NCI-H2196 treated with DMSO at 0.1 percent for 48 hours (cell line): ENCODE results near the gene EVC.

ENCODE experiments used
- DNase-seq: peaks from one replicate; lab custom pipeline; 2025; ENCODE audit not compliant: unreplicated experiment; lab: John Stamatoyannopoulos, UW

EVC gene

DNA sequence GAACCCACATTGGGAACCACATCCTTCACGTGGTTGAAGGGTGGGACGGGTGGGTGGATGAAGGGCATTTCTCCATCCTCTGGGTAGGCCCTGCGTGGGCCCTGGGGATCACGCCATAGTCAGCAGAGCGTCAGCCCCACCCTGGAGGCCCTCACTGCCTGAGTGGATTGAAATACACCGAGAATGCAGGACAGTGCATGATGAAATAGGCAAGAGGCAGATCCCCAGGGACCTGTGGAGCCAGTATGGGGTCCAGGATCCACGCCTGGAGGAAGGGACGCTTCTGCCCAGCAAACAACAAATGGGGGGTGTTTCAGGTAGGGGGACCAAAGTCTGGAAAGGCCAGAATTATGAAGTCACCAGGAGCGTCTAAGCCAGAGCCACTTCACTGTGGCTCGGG is 19.4 kb downstream of the EVC start:
- DNase-seq = no peak

DNA sequence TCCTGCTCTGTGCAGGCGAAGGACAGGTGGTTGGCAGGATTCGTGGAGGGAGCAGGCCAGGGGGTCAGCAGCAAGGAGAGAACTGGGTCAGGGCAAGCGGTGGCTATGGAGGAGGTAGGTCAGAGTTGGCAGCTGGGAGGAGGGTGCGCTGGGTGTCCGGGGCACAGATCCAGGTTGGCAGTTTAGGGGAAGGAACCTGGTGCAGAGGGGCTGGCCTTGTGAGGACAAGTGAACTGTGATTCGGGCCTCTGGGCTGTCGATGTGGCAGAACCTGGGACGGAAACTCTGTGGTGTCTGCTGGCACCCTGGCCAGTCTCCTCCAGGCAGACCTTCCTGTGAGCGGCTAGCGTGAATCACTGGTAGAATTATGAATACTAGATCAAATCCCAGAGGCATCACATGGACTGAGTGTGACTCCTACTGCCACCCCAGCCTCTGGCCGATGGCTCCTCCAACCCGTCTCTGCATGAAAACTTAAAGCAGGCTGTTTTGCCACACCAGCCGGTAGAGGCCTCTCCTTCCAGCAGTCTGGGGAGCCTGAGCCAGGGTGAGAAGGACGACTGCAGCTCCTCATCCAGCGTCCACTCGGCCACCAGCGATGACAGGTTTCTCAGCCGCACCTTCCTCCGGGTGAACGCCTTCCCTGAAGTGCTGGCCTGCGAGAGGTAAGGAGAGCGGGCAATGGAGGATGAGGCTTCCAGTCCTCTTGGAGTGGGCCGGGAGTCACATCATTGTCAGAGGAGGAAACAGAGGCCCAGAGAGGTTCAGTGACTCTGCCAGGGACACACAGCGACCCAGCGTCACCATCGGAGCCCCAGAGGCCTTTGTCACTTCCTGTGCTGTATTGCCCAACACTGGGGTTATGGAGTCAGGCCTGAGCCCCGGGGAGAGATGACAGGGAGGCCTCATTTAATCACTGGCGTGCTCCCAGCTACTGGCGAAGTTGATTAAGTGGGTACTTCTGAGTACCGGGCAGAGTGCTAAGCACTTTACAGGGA is 20.3 kb downstream of the EVC start:
- no peak for DNase-seq

DNA sequence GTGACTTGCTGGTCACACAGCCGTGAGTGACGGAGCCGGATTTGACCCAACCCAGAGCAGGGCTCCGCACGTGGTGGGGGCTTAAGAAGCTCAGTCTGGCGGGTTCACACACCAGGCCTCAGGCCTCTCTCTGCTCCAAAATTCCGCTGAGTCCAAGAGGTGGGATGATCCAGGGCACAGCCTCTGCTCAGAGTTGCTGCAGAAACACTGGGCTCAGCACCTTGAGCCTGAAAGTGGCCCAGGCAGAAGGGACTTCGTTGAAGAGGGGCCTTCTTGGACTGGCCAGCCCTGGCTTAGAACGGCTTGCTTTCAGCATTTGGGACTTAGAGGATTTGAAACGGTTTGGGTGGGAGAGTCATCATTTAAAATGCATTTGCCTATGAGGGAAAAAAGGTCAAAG is 21.2 kb downstream of the EVC start:
- no peak for DNase-seq

DNA sequence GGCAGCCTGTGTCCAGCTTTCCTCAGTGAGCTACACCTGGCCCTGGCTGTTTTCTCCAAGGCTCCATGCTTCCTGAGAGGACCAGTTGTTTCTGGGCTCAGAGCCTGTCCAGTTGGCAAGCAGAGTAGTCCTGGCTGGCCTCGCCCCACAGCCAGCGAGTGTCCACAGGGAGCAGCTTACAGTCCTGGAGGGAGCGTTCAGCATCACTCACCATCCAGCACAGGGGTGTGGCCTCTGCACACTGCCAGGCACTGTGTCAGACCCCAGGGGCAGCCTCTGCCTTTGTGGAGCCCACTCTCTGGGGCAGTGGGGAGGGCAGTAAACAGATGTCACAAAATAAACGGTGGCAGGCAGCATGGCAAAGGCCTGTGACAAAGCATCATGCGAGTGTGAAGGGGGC is 23.9 kb downstream of the EVC start:
- DNase-seq = no peak

DNA sequence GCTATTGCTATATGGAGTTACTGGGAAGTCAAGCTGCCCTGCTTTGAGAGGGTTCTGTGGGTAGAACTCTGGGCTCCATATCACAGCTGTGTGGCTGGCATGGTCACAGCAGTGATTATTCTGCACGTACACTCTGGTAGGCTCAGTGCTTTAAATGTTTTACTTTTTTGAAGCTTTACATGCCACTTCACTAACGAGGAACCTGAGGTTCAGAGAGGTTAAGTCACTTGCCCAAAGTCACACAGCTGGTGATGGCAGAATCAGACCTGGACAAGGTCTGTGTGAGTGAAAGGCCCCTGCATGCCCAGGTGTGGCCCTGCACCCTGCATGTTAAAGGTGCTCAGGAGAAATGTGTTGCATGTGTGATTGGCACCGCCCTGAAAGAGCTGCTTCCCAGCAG is 24.5 kb downstream of the EVC start:
- no peak for DNase-seq

DNA sequence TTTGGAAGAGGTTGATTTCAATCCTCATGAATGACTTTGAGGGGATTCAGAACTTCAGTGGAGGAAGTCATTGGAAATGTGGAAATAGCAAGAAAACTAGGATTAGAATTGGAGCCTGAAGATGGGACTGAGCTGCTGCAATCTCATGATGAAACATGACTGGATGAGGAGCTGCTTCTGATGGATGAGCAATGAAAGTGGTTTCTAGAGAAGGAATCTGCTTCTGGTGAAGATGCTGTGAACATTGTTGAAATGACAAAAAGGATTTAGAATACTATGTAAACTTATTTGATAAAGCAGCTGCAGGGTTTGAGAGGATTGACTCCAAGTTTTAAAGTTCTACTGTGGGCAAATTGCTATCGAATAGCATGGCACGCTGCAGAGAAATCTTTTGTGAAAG is 27.1 kb downstream of the EVC start:
- DNase-seq = no peak

DNA sequence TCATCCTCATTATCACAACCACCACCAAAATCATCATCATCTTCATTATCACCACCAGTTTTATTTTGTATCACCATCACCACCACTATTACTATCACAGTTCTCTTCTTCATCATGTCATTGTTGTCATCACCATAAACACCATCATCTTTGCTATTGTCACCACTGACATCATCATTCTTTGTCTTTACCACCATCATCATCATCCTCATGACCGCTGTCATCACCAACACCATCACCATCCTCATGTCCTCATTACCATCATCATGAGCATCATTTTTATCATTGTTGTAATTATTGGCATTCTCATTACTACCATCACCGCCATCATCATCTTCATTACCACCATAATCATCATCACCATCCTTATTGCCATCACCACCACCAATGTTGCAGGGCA is 31.4 kb downstream of the EVC start:
- no peak for DNase-seq

DNA sequence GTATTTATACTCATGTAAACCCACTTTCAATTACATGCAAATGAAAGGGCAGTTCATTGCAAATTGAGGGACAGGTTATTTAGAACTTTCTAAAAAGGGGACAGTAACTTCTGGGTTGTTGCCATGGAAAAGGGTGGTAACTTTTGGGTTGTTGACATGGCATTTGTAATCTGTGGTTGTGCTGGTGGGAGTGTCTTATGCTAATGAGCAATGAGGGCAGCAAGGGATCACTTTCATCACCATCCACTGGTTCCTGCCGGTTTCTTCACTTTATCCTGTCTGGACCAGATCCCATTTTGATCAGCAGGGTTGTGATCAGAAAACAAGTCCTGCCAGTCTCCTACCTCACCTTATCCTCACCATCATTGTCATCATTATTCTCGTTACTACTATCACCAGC is 32.0 kb downstream of the EVC start:
- no peak for DNase-seq

DNA sequence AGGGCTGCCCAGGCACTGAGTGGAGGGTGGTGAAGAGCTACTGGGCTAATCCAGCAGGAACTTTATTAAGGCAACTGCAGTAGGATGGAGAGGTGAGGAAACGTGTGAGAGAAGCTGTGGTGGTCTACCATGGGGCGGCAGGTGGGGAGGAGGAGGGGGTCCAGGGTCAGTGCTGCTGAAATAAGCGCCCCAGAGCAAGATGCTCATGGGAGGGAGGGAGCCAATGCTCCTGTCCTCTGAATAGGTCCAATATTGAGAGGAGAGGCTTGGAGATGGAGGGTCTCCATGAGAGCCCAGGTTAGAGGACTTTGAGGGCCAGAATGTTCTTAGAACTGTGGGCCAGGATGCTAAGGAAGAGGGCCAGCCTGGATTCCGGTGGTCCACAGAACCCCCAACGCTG is 35.2 kb downstream of the EVC start:
- no peak for DNase-seq

DNA sequence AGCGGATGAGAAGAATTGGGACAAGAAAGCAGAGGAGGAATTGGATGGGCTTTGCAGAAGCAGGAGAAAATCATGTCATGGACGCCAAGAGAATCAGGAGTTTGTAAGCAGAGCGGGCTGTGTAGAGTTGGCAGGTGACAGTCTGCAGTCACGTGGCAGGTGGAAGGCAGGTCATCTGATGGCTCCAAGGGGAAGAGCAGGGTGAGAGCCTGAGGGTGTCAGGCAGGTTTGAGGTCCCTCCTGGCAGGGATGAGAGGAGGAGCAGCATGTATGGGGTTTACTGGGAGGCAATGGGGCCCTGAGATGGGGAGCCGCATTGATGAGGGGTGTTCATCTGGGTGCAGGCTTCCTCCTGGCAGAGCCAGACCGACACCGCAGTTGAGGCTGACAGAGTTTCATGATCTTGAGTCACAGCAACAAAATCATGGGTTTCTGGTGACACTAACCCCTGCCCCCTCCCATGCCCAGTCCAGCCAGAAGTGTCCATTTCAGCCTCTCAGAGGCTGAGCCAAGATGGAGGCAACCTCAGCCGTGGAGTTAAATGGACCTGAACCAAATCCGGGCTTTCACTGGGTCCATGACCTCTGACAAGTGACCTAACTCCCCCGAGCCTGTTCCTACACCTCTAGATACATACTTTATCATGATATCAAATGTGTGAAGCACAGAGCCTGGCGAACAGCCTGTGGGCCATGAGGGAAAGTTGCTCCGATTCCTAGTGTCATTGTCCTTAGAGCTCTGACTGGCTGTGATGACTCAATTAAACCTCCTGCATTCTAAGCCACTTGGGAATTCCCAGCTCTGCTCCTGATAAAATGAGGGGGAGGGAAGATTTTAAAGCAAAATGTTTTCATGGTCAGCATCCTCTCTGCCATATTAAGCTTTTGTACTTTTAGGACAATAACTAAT is 36.1 kb downstream of the EVC start:
- DNase-seq = no peak

DNA sequence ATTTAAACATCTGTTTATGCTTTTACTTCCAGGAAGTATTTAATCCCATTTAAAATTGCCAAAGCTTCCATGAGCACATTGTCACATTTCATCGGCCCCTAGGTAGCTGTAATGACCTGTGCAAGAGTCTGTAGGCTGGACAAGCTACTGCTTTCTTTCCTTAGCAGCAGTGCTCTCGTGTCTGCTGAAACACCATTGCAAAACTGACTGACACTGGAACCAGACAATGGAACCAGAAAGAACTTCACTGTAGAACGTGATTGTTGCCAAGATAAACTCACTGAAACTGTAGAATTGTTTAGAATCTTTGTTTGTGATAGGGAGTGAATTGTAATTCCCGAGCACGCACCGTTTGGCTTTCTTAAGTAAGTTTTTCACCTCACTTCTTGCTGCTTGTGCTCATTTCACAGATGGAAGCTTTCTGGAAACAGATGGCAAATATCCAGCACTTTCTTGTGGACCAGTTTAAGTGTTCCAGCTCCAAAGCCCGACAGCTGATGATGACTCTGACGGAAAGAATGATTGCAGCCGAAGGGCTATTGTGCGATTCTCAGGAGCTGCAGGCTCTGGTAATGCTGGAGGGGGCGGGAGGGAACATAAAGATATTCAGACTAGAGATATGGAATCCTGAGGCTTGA is 36.9 kb downstream of the EVC start:
- DNase-seq = no peak

DNA sequence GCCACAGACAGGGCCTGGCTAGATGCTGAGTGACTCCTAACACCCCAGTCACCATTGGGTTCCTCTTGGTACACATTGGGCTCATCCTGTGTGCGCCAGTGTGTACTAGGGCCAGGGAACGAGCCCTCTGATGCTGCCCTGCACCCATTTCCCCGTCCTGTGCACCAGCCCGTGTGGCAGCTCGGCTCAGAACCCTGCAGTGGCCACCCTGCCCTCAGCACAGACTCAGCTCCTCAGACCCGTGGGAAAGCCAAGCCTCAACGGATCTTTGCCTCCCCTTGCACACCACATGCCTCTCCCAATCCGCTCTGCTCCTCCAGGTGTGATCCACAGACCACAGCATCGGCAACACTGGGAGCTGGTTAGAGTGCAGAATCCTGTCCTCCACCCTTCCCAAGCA is 38.6 kb downstream of the EVC start:
- DNase-seq = no peak

DNA sequence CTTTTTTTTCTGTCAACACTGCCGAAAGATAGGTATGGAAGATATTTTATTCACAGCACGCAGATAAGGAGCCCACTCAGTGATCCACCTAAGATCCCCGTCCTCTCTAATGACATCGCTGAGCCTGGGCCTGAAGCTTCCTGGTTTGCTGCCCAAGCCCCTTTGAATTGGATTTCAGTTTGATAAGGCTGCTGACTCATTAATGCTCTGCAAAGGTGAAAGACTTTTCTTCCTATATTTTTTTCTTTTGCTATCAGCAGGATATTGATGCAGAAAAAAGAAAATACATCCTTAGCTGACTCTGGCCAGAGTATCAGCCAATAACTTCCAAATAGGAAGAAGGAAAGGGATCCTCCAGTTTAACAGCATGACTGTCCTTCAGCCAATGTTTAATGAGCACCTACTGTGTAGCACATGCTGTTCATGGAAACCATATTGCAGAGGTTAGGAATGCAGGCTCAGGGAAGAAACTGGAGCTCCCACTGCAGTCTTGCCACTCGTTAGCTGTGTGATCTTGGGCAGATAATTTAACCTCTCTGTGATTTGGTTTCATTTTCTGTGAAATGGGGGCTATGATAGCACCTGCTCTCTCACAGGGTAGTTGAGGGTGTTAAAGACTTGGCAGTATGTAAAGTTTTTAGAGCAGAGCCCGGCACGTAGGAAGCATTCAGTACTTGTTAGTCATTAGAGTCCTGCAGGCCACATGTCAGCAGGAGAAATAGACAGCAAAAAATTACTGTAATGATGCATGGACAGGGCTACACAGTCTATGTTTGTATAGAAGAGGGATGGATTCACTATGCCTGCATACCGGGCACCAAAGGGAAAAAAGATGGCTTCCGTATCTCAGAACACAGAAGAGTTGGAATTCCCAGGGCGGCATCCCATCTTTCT is 39.3 kb downstream of the EVC start:
- DNase-seq = no peak

DNA sequence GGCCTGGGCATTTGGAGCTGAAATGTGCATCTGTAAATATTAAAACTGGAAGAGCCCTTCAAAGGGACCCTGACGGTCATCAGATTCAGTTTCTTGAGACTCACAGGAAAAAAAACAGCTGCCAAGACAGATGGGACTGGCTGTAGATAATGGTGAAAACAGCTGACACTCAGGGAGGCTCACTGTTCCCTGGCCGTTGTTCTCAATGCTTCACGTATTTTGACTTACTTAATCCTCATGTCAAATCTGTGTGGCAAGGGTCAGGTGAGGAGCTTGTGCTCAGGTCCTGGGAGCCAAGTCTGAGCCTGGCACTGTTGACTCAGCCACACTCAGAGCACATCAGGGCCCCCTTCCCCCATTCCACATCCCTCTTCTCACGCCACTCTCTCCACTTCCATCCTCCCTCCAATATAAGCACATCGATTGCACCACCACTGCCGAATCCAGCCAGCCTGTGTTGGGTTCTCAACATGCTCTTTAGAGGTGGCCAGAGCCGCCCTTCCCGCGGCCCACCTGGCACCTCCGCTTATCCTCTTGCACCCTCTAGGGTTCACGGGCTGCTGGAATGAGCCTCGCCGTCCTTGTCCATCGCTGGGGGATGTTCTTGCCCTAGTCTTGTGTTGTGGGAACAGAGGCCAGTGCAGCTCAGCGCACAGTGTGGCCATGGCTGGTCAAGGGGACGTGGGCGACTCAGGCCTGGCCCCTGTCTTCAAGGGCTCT is 40.1 kb downstream of the EVC start:
- no peak for DNase-seq

DNA sequence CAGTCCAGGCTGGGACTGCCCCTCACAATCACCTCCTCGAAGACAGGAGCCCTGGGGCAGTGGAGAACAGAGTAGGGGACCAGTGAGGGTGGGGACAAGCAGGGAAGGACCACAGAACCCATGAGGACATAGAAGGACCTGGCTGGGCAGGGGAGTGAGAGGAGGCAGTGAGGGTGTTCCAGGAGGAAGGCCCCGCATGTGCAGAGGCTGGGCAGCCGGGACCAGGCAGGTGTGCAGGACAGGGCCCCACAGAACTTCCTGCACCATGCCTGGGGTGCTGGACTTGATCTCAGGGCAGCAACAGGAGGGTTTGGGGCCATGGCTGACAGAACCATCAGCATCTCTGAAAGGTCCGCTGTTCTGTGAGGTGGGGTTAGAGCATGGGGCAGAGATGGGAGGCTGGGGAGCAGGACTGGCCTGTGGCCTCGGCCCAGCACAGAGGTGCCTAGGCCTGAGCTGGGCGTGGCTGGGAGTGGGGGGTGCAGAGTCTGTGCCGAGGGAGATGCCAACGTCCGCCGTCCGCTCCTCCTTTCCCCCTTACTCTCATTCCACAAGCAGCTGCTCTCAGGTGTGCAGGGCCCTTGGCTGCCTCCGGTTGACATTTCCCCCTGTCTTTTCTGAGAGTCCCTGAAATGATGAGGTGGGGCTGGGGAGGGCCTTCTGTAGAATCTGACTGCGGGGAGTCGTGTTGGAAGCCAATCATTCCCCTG is 40.8 kb downstream of the EVC start:
- no peak for DNase-seq

DNA sequence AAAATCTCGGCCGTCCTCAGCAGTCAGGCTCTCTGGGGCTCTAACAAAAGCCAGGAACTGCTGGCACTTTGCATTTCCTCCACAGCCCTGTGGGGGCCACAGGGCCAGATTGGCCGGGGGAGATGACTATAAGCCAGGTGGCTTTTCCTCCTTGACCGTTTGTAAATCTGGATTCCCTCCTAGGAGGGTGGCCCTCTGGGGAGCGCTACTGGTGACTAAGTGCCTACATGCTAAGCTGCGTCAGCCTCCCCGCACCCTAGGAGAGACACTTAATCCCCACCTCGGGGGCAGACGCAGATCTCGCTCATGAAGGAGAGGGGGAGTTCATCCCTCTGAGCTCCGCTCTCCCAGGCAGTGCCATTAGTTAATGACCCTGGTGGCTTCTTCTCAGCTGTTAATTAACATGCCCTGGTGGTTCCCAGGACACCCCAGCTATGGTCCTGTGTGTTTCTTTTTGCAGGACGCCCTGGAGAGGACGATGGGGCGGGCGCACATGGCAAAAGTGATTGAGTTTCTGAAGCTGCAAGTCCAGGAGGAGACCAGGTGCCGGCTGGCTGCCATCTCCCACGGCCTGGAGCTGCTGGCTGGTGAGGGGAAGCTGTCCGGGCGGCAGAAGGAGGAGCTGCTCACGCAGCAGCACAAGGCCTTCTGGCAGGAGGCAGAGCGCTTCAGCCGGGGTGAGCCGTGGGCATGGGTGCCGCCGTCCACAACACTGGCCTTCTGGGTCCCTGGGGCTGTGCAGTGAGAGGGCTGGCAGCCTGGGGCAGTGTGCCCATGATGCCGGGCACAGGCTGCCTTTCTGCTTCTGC is 41.6 kb downstream of the EVC start:
- no peak for DNase-seq

DNA sequence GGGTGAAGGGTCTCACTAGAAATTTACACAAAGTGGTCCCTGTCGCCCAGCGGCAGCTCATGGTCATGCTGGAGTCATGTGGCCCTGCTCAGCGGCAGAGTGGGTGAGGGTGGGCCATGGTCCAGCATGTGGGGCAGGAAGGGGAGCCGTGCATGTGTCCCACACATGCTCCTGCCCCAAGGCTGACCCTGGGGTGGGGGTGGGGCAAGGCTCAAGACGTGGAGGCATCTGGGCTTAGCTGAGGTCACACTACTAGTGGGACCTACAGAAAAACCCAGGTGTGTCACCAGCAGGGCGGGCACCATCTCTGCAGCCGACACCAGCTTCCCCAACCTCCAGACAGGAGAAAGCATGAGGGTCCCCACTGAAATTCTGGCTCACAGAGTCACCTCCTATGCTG is 42.4 kb downstream of the EVC start:
- no peak for DNase-seq

DNA sequence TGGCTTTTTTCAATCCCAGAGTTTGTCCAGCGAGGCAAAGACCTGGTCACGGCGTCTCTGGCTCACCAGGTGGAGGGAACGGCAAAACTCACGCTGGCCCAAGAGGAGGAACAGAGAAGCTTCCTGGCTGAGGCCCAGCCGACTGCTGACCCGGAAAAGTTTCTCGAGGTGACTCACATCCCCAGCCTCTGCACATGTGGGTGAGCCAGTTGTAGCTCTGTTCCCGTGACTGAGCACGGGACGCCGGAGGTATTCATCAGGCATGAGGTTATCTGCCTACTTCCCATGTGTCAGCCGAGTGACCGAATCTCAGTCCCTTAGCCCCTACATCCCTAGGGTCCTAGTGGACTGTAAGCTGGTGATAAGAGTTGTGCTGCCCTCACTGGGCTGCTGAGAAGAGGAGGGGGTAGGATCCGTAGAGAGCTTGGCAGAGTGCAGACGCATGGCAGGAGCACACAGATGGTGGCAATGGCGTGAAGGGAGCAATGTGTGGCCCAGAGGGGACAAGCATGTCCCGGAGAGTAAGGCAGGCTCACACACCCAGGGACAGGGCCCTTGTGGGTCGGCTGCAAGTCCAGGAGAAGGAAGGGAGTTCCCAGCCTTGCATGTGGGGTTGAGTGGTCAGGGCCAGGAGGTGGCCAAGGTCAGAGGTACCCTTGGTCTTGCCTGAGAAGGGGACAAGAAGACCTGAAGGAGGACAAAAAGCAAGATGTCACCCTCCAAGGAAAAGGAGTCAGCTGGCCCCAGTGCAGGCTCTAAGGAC is 42.9 kb downstream of the EVC start:
- no peak for DNase-seq
